Epithelial cell of esophagus (primary cell): Measurements from ENCODE around the gene NUMBL.

Source experiments
- DNase-seq: peaks from one replicate; pipeline ENCODE4 v3.0.0; 2010; ENCODE audit warnings: low read depth
- H3K4me3 ChIP-seq: 2 replicates; pipeline ENCODE4 v1.5.1; 2011; ENCODE audit warnings: mild to moderate bottlenecking, low read length, control low read depth
- CTCF ChIP-seq: IDR thresholded peaks from 2 replicates; pipeline ENCODE4 v1.5.1; 2011; ENCODE audit warnings: low read depth, mild to moderate bottlenecking, low read length, control low read depth, inconsistent platforms; ENCODE audit not compliant: insufficient read depth; ENCODE audit errors: missing control alignments

NUMBL gene

DNA sequence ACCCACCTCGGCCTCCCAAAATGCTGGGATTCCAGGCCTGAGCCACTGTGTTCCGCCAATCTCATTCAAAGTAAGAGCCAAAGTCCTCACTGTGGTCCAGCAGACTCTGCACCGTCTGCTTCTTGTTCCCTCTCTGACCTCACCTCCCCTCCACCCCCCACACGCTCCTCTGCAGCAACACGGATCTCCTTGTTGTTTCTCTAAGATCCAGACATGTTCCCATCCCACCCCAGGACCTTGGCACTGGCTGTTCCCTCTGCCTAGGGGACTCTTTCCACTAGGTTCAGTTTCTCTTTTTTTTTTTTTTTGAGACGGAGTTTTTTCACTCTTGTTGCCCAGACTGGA, 50.8 kb downstream of the NUMBL start:
- DNase-seq, result no peak
- H3K4me3 ChIP-seq, result no peak overlapping the region
- no peak for TF ChIP-seq CTCF

DNA sequence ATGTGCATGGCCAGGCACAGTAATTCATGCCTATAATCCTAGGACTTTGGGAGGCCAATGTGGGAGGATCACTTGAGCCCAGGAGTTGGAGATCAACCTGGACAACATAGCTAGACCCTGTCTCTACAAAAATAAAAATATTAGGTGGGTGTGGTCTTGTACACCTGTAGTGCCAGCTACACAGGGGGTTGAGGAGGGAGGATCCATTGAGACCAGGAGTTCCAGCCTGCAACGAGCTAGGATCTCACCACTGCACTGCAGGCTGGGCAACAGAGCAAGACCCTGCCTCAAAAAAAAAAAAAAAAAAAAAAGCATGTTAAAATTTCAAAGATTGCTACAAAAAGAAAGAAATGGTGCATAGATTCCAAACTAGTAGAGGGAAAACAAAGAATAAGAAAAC, 52.1 kb downstream of the NUMBL start:
- no peak for DNase-seq
- no peak overlapping the region for H3K4me3 ChIP-seq
- TF ChIP-seq CTCF, result no peak

DNA sequence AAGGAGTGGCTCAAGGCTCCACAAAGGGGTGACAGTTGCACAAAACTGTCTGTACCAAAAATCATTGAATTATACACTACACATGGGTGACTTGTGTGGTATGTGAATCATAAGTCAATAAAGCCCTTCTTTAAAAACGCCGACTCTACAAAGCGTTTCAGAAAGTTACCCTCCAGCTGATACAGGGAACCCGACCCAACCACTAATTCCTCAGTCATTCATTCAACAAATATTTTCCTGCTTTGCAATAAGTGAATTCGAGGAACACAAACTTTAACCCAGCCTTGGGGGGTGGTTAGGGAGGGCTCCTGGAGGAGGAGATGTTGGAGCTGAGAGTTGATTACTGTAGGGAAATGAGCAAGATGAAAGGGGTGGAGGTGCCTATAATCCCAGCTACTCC, 57.2 kb downstream of the NUMBL start:
- H3K4me3 ChIP-seq, result no peak overlapping the region
- peak; percentile 58 for DNase-seq
- TF ChIP-seq CTCF, result no peak

- DNase-seq, result no peak
- no peak for TF ChIP-seq CTCF
- no peak overlapping the region for H3K4me3 ChIP-seq
Observed at GRCh38 chr19:40632311-40633036, 58.0 kb downstream of the NUMBL start.

DNA sequence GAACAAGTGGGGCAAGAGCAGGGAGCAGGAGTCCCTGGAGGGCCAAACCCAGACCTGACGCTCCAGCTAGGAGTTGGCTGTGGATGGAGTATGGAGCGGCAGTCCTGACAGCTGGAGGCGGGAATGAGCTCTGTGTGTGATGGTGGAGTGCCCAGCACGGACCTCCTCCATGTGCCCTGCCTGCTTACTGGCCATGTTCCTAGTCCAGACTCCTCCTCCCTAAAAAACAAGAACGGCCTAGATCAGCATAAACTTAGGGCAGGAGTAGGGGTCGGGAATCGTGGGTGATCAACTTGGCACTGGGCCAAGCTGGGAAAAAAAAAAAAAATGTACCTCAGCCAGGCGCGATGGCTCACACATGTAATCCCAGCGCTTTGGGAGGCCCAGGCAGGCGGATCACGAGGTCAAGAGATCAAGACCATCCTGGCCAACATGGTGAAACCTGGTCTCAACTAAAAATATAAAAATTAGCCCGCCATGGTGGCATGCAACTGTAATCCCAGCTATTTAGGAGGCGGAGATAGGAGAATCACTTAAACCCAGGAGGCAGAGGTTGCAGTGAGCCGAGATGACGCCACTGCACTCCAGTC, 59.8 kb downstream of the NUMBL start:
- no peak for TF ChIP-seq CTCF
- DNase-seq, result no peak
- H3K4me3 ChIP-seq, result no peak overlapping the region

DNA sequence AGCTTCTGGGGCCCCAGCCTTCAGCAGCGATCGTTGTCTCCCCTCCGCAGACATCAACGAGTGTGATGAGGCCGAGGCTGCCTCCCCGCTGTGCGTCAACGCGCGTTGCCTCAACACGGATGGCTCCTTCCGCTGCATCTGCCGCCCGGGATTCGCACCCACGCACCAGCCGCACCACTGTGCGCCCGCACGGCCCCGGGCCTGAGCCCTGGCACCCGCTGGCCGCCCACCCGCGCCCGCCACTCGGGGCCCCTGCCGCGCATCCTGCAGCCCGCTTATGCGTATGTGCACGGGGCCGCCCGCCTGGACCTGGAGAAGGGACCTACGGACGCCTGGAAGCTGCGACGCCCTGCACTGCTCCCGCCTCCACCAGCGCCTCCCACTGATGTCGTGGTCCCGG, 61.1 kb downstream of the NUMBL start:
- DNase-seq, result no peak
- TF ChIP-seq CTCF, result no peak
- no peak overlapping the region for H3K4me3 ChIP-seq
